Activated gamma-delta T cell treated with anti-CD3 and anti-CD28 coated beads, Interleukin-2, amount 50 U/mL, for 16 hours (primary cell): ENCODE results near the gene RAPGEF3.

ENCODE experiments used
- DNase-seq: peaks from one replicate; pipeline ENCODE4 v3.0.0-alpha.2; 2020; ENCODE audit warnings: low read depth

RAPGEF3 gene, protein sequence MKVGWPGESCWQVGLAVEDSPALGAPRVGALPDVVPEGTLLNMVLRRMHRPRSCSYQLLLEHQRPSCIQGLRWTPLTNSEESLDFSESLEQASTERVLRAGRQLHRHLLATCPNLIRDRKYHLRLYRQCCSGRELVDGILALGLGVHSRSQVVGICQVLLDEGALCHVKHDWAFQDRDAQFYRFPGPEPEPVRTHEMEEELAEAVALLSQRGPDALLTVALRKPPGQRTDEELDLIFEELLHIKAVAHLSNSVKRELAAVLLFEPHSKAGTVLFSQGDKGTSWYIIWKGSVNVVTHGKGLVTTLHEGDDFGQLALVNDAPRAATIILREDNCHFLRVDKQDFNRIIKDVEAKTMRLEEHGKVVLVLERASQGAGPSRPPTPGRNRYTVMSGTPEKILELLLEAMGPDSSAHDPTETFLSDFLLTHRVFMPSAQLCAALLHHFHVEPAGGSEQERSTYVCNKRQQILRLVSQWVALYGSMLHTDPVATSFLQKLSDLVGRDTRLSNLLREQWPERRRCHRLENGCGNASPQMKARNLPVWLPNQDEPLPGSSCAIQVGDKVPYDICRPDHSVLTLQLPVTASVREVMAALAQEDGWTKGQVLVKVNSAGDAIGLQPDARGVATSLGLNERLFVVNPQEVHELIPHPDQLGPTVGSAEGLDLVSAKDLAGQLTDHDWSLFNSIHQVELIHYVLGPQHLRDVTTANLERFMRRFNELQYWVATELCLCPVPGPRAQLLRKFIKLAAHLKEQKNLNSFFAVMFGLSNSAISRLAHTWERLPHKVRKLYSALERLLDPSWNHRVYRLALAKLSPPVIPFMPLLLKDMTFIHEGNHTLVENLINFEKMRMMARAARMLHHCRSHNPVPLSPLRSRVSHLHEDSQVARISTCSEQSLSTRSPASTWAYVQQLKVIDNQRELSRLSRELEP

DNA sequence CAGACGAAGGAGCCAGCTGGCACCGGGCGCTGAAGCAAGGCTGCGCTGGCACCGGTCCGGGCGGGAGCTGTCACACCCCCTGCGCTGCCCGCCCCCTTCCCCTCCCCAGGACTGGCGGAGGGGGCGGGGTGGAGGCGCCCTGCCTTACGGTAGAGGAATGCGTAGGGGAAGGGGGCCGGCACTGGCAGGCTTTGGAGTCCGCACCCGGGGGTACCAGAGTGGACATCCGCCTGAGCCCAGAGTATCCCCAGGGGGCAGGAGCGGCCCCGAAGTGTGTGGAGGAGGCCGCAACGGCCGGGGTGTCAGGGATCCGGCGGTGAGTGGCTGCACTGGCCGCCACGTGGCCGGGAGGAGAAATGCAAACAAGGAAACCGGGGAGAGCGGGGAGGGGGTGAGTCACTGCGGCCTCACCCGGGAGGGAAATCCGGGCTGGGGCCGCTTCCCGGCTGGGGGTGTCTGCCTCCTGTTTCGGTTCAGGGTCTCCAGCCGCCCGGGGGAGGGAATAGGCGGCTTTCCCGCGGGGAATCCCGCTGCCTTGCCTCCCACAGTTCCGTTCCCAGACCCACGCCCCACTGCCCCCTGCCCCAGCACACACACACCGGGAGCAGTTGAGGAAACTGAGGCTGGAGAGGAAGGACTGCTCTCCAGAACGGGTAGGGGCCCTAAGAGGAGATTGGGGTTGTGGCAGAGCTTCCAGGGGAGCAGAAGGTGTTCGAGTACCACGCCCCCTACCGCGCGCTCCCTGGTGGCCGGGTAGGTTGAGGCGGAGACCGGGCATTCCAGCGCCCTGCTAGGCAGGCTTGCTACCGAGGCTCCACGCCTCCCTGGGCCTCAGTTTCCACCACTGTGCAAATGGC, at the start of gene RAPGEF3:
TSS of gene RAPGEF3 (minus strand) at position 47 of the 857 bp plus-strand sequence. CDS start 324 bp downstream, outside the sequence.
- DNase-seq = peak; percentile 52

GRCh38 chr12:47808050-47808449, 49.4 kb upstream of the RAPGEF3 start:
- peak; percentile 78 for DNase-seq

- DNase-seq = no peak
Measured at GRCh38 chr12:47807338-47807737, 48.7 kb upstream of the RAPGEF3 start.

GRCh38 chr12:47805417-47805816, 46.7 kb upstream of the RAPGEF3 start:
- DNase-seq = no peak

DNA sequence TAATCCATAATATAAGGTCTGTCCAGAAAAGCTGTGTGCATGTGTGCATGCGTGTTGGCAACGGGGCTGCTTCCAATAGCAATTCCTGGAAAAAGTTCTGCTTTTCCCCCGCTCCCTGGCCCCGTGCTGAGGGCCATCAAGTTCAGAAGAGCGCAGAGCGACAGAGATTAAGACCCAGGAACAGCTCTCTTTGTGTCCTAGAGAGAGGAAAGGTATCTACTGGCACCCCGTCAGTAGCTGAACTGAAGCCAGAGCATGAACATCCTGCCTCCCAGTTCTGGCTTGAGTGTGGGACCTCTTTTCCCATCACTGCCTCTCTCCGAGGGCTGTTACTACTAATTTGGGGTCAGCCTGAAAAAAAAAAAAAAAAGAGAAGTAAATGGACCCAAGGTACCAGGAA, 45.5 kb upstream of the RAPGEF3 start:
- DNase-seq = no peak

GRCh38 chr12:47803191-47803875, 44.7 kb upstream of the RAPGEF3 start:
- DNase-seq = no peak

DNA sequence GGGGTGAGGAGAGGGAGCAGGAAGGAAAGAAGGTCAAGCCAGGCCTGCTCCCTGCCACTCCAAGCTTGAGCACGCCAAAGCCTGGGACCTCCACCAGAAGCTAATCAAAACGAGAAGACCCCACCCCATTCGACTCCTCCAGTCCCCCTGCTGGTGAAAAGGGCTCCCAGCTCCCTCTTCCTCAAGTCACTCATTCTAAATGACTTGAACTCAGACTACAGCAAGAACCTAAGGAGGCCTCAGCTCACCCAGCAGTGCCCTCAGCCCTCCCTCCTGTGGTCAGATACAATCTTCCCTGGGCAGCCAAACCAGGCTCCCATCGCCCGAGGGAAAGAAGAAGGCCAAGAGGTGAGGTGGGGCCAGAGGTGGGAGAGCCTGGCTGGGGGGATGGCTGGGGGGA, 43.6 kb upstream of the RAPGEF3 start:
- no peak for DNase-seq

DNA sequence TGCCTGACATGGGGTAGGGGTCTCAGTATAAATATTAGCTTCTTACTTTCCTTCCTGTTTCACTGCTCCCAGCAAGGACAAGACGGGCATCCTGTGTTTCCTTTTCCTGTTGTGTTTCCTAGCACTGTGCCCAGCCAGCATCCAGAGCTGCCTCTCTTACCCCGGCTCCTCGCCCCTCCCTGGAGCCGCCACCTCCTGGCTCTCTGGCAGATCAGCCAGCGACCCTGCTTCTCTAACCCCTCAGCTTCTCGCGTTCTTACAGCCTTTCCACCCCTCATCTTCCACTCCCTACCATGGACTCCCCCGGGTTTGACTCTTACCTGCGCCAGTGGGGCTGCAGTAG, 43.2 kb upstream of the RAPGEF3 start:
- DNase-seq = no peak

GRCh38 chr12:47801170-47801903, 42.7 kb upstream of the RAPGEF3 start:
- no peak for DNase-seq

- no peak for DNase-seq
Measured at GRCh38 chr12:47800582-47800981, 41.9 kb upstream of the RAPGEF3 start.

- DNase-seq = no peak
Measured at GRCh38 chr12:47799357-47799955, 40.8 kb upstream of the RAPGEF3 start.

DNA sequence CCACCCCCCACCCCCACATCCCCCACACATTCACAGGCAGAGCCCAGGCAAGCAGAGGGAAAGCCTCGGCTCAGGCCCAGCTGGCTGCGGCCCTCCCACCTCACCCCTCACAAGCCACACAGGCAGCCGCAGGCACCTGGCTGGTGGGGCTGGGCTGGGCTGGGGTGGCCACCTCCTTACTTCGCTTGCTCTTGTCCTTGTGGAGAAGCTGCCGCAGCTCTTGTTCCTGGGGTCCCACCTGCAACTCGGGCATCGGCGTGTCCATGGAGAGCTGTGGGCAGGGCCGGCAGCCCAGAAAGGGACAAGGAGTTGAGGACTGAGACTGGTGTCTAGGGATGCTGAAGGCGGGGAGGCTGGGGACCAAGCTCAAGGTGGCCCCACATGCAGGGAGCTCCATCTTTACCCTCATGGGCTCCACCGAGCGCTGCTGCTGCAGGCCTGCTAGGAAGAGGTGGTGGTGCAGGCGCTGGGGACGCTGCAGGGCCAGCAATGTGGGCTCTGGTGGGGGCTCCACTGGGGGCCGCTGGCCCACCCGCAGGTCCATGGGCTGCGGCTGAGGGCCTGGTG, 39.8 kb upstream of the RAPGEF3 start:
- no peak for DNase-seq

GRCh38 chr12:47797441-47797840, 38.8 kb upstream of the RAPGEF3 start:
- DNase-seq = no peak

GRCh38 chr12:47795814-47796411, 37.2 kb upstream of the RAPGEF3 start:
- no peak for DNase-seq

DNA sequence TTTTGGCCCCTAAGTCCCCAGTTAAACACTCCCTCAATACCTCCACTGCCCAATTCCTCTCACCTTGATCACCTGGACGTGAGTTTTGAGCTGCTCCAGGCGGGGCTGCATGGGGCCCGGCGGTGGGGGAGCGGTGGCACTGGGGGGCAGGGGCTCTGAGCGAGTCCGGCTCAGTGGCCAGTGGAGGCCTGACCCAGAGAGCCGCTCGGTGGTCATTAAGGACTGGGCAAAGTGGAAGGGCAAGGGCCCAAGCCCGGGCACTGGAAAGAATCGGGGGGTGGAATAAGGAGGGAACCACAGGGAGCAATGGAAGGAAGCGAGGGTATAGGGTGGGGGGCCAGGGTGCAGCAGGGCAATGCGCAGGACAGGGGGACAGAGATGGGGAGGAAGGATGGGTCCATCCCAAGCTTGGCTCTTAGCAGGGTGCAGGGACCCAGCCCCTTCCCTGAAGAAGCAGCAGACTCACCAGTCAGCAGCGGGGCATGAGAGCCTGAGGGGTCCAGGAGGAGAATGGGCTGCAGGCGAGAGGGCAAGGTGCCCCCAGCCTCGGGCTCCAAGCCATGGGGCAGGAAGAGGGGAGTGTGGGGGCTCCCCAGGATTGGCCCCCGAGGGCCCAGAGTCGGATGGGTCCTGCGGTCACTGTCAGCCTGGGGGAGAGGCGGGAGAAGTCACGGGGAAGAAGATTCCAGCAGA, 36.6 kb upstream of the RAPGEF3 start:
- no peak for DNase-seq

DNA sequence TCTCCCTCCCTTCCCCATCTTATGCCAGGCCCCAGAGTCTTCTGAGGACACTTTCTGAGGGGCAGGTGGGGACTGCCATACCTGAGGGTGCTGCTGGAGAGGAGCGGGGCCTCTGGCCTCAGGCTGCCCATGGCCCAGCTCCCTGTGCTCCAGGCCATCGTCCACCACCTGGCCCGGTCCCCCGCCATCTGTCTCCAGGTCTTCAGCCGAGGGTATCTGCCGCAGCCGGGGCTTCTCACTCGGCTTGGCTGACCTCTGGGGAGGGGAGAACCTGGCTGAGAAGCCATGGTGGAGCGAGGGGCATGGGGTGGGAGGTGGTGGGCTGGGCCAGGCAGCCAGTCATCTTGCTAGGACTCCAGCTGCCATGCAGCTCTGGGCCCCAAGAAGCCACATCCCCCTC, 36.0 kb upstream of the RAPGEF3 start:
- no peak for DNase-seq

DNA sequence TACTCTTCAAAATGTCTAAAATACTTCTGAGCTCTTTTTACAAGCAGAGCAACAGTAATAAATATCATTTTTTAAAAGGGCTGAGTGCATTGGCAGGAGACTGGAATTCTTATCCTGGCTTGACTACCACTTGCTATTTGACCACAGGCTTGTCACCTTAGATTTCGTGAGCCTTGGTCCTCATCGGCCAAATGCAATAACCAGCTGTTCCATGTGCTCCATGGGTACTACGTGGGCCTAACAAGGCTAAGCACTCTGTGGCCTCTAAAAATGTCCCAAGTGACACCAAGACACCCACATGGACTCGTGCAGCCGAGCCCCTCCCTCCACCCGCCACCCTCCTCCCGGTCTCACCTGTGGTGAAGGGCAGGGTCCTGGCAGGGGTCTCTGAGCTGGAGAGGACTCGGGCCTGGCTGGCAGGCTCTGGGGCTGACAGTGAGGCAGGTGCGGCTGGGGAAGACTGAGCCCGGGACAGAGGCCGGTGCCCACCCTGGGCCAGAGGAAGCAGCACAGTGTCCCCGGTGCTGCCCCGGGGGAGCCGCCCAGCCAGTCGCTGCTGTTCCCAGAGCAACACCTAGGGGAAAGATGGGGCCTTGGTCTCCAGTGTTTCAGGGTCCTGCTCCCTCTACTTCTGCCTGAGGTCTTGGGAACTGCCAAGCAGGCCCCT, 34.5 kb upstream of the RAPGEF3 start:
- DNase-seq = no peak

GRCh38 chr12:47791874-47792273, 33.2 kb upstream of the RAPGEF3 start:
- no peak for DNase-seq

GRCh38 chr12:47791351-47791746, 32.7 kb upstream of the RAPGEF3 start:
- DNase-seq = no peak
